GM18519 (cell line): ENCODE data around the gene ARID1A.
"Not testable (repeated sequence)": the region's sequence is repeated elsewhere in the genome, so short reads cannot be mapped to it uniquely, and the experiment has no call there.

ENCODE experiments used
- ATAC-seq: cut with Tn5 transposase; IDR thresholded peaks from one replicate; pipeline ENCODE4 v1.9.1; 2021; ENCODE audit warnings: mild to moderate bottlenecking, moderate library complexity; ENCODE audit not compliant: unreplicated experiment, low FRiP score

The ARID1A gene

GRCh38 chr1:26785611-26786436, 90.0 kb downstream of the ARID1A start:
- no peak for ATAC-seq

DNA sequence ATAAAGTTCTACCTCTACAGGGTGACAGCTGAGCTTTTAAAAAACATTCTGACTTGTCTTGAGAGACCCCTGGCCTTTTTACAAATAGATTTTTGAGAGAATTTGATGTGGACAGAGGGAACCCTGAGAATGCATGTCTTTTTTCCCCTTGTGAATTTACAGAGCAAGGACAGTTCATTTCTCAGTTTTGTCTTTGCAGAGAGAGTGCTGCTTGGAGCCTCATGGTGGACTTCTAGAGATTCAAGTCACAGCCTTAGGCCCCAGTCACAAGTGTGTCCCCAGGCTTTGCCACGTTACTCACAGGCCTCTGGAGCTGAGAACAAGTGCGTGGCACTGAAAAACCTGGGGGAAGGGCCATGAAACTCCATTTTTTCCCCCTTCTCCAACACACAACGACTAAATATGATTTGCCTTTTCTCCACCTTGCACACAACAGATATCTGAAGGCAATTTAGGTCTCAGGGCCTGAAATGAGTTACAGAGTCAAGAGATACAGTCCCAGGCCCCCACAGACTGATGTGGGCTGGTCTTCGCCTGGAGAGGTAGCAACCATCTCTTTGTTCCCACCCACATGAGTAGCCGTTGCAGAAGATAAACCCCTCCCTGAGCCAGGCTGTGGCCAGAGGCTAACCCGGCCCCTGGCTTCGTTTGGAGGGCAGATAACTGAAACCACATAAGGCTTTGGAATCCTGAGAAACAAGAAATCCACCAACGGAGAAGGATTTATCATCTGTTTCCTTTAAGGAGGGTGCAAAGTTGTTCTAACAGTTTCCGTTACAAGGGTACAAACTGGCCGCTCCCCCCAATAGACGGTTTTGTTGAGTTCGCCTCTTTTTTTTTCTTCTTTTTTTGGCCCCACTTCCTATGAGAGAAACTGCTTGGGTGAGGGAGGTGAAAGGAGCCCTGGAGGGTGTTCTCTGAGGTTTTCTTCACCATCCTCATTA, 90.9 kb downstream of the ARID1A start:
- ATAC-seq: no peak

DNA sequence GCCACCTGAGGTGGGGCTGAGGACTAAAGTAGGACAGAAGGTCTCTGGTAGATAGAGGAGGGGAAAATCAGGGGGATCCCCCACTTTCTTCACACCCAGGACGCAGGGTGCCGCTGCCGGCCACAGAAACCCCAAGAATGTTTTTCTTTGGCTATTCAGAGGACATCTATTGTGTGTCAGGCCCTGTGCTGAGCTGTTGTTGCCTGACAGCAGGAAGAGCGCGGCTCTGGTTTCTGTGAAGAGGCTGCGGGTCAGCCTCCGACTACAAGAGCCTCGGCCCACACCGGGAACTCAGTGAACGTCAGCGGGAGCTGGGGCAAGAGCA, 91.5 kb downstream of the ARID1A start:
- ATAC-seq: peak; percentile 23

- ATAC-seq: peak; percentile 38
Observed at GRCh38 chr1:26787706-26788514, 92.1 kb downstream of the ARID1A start, which contains the start of gene PIGV. Gene PIGV, plus strand, starts transcription at chr1:26787950. Its CDS starts 2,866 bp downstream, at chr1:26790816.

GRCh38 chr1:26788515-26788785, 92.6 kb downstream of the ARID1A start:
- ATAC-seq: no peak

GRCh38 chr1:26788836-26789611, 93.2 kb downstream of the ARID1A start:
- peak; percentile 33 for ATAC-seq

GRCh38 chr1:26789612-26789865, 93.7 kb downstream of the ARID1A start:
- no peak for ATAC-seq

- no peak for ATAC-seq
Observed at GRCh38 chr1:26789931-26790330, 94.1 kb downstream of the ARID1A start.

DNA sequence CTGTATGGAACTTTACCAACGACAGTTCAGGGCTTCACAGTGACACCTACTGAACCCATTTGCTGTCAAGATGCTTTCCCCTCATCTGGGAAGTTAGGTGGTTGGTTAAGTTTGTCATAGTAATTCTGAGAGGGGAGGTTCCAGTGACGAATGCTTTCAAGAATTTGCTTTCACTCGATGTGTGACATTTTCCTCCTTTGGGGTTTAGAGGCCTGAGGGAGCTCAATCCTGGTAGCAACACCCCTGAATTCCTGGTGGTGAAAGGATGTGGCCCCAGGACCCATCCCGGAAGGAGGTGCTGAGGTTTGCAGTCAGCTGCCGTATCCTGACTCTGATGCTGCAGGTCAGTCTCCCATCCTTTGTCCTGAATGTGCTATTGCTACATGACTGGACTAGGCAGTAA, 94.7 kb downstream of the ARID1A start:
- ATAC-seq: no peak

DNA sequence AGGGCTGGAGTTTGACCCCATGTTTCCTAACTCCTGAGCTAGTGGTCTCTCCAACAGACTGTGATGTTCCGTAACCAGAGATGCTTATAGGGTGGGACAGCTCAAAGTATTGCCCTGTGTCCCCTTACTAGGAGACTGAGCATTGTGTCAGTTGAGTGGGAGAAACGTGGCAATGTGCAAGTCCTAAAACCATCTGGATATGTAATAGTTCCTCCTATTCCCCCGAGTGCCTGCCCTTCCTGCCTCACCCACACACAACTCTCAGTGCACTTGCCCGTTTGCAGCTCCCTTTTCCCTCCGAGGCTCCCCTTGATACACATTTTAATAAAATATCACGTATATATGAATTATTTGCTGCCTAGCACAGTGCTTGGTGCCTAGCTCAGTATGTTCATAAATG, 95.3 kb downstream of the ARID1A start:
- no peak for ATAC-seq

- no peak for ATAC-seq
Observed at GRCh38 chr1:26791626-26792025, 95.8 kb downstream of the ARID1A start.

- ATAC-seq: no peak
Observed at GRCh38 chr1:26792924-26793323, 97.1 kb downstream of the ARID1A start.

GRCh38 chr1:26794391-26794790, 98.6 kb downstream of the ARID1A start:
- no peak for ATAC-seq

DNA sequence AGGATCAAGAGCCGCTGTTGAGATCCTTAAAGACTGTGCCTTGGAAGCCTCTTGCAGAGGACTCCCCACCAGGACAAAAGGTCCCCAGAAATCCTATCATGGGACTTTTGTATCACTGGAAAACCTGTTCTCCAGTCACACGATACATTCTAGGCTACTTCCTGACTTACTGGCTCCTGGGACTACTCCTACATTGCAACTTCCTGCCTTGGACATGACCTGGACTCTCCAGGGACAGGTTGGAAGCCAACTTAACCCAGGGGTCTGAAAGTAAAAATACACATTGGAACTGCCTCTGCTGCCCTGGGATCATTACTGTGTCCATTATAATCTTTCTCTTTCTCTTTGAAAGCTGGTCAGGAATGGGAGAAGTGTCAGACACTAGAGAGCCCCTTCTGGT, 101.8 kb downstream of the ARID1A start:
- no peak for ATAC-seq

GRCh38 chr1:26799479-26800142, 103.8 kb downstream of the ARID1A start:
- no peak for ATAC-seq

DNA sequence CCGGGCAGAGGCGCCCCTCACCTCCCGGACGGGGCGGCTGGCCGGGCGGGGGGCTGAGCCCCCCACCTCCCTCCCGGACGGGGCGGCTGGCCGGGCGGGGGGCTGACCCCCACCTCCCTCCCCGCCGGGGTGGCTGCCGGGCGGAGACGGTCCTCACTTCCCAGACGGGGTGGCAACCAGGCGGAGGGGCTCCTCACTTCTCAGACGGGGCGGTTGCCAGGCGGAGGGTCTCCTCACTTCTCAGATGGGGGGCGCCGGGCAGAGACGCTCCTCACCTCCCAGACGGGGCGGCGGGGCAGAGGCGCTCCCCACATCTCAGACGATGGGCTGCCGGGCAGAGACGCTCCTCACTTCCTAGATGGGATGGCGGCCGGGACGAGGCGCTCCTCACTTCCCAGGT, 108.1 kb downstream of the ARID1A start:
- ATAC-seq: not testable (repeated sequence)

- not testable (repeated sequence) for ATAC-seq
Observed at GRCh38 chr1:26810105-26810504, 114.3 kb downstream of the ARID1A start.

GRCh38 chr1:26811057-26811456, 115.2 kb downstream of the ARID1A start:
- no peak for ATAC-seq

DNA sequence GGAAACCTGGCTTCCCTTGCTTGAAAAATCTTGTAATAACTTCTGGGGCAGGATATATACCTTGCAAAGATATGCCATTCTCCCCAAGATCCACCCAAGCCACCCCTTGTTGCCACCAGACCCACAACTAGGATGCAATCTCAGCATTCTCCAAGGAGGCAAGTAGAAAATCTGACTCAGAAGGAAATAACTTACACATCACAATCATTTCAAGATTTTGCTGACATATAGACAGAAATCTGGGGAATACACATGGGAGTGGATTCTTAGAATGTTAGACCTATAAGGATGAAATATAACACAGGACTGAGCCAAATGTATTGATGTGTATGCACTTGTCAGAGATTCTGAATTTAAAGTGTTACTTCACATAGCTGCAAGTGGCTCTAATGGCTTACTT, 115.9 kb downstream of the ARID1A start:
- ATAC-seq: no peak

GRCh38 chr1:26814377-26814776, 118.6 kb downstream of the ARID1A start:
- no peak for ATAC-seq
